Endothelial cell (in vitro differentiated cells): ENCODE measurements around the gene KATNAL2. TPM values are rescaled to one million over a fixed set of nuclear protein-coding genes. Genes with fewer than 3 reads are reported as not detected.

Experiments used
- DNase-seq: peaks from one replicate; pipeline ENCODE4 v3.0.0; 2021; ENCODE audit warnings: low spot score
- H3K27ac Mint-ChIP-seq: one replicate; pipeline ENCODE4 v1.8.0; 2021; ENCODE audit warnings: mixed read lengths, inconsistent platforms; ENCODE audit not compliant: unreplicated experiment
- H3K27me3 Mint-ChIP-seq: one replicate; pipeline ENCODE4 v1.8.0; 2021; ENCODE audit warnings: mild to moderate bottlenecking, moderate library complexity, mixed read lengths, inconsistent platforms; ENCODE audit not compliant: unreplicated experiment
- H3K36me3 Mint-ChIP-seq: one replicate; pipeline ENCODE4 v1.8.0; 2021; ENCODE audit warnings: mild to moderate bottlenecking, low read depth, mixed read lengths, inconsistent platforms; ENCODE audit not compliant: unreplicated experiment
- H3K4me1 Mint-ChIP-seq: one replicate; pipeline ENCODE4 v1.8.0; 2021; ENCODE audit warnings: mild to moderate bottlenecking, mixed read lengths, inconsistent platforms; ENCODE audit not compliant: unreplicated experiment
- H3K4me3 Mint-ChIP-seq: one replicate; pipeline ENCODE4 v1.8.0; 2021; ENCODE audit warnings: mild to moderate bottlenecking, mixed read lengths, inconsistent platforms; ENCODE audit not compliant: unreplicated experiment
- H3K9me3 Mint-ChIP-seq: one replicate; pipeline ENCODE4 v1.8.0; 2021; ENCODE audit warnings: mixed read lengths, inconsistent platforms; ENCODE audit not compliant: unreplicated experiment
- total RNA-seq: library from RNA; stranded (reverse); fragmentation: NEBNext Ultra II Directional; extraction: Animal tissue kit (Norgen Biotek cat#: 25700); gene quantifications from one replicate; pipeline ENCODE4 v1.2.1, GENCODE V29; 2021; ENCODE audit not compliant: unreplicated experiment
- TF ChIP-seq, protein P1 (sequence below): fragments of 200-600 bp; sonication (generic); IDR thresholded peaks from one replicate; pipeline ENCODE4 v1.5.0; 2021; ENCODE audit warnings: antibody characterized with exemption; ENCODE audit not compliant: unreplicated experiment

KATNAL2 gene
- total RNA-seq, 1 donor from 2014 or later, result 7.9 TPM

DNA sequence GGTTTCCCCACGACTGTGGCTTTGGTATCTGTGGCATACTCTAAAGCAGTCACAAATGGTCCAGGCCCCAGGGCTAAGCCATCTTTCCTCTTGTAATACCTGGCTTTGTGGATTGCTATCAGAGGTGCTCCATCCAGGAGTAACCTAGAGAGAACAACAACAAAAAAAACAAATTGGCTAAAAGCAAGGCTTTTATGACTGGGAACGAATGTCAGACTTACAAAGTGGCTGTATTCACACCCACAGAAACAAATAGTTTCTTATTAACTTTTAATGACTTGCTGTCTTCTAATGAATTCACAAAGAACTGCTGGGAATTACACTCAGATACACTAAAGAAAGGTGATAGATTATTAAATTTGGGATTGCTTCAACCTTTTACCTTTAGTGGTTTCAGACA lies 197.8 kb downstream of the KATNAL2 start:
- Mint-ChIP-seq H3K9me3 (no peaks in the 10 kb centered on the region), H3K4me1 (no peaks in the 10 kb centered on the region), H3K27ac (no peak overlapping the region), H3K4me3 (no peak overlapping the region), H3K27me3 (no peaks in the 10 kb centered on the region), H3K36me3 (peaks cover 19% of the 10 kb centered on the region)
- TF ChIP-seq, protein P1, sequence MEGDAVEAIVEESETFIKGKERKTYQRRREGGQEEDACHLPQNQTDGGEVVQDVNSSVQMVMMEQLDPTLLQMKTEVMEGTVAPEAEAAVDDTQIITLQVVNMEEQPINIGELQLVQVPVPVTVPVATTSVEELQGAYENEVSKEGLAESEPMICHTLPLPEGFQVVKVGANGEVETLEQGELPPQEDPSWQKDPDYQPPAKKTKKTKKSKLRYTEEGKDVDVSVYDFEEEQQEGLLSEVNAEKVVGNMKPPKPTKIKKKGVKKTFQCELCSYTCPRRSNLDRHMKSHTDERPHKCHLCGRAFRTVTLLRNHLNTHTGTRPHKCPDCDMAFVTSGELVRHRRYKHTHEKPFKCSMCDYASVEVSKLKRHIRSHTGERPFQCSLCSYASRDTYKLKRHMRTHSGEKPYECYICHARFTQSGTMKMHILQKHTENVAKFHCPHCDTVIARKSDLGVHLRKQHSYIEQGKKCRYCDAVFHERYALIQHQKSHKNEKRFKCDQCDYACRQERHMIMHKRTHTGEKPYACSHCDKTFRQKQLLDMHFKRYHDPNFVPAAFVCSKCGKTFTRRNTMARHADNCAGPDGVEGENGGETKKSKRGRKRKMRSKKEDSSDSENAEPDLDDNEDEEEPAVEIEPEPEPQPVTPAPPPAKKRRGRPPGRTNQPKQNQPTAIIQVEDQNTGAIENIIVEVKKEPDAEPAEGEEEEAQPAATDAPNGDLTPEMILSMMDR, result no peak
- no peak for DNase-seq

DNA sequence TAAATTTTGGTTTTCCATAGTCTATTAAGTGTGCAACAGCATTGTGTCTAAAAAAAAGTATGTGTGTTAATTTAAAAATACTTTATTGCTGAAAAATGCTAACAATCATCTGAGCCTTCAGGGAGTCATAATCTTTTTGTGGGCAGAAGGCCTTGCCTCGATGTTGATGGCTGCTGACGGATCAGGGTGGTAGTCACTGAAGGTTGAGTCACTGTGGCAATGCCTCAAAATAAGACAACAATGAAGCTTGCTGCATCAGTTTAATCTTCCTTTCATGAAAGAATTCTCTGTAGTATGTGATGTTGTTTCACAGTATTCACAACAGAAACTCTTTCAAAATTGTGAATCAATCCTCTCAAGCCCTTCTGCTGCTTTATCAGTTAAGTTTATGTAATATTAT lies 201.6 kb downstream of the KATNAL2 start:
- peaks cover 9% of the 10 kb centered on the region for H3K4me1 Mint-ChIP-seq
- H3K27ac Mint-ChIP-seq, result no peak overlapping the region
- no peak for DNase-seq
- no peak overlapping the region for H3K4me3 Mint-ChIP-seq
- TF ChIP-seq, protein P1, result no peak
- H3K36me3 Mint-ChIP-seq, result peaks cover 16% of the 10 kb centered on the region
- H3K9me3 Mint-ChIP-seq, result no peaks in the 10 kb centered on the region
- no peaks in the 10 kb centered on the region for H3K27me3 Mint-ChIP-seq

DNA sequence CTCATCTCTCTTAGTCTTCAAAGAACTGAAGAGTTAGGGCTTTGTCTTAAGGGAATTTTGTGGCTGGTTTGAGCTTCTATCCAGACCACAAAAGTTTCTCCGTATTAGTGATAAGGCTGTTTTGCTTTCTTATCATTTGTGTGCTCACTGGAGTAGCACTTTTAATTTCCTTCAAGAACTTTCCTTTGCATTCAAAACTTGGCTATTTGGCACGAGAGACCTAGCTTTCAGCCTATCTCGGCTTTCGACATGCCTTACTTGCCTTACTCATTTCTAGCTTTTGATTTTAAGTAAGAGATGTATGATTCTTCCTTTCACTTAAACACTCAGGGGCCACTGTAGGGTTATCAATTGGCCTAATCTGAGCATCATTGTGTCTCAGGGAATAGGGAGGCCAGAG lies 203.0 kb downstream of the KATNAL2 start:
- peaks cover 16% of the 10 kb centered on the region for H3K36me3 Mint-ChIP-seq
- no peak for DNase-seq
- H3K9me3 Mint-ChIP-seq, result no peaks in the 10 kb centered on the region
- no peaks in the 10 kb centered on the region for H3K27me3 Mint-ChIP-seq
- no peak overlapping the region for H3K4me3 Mint-ChIP-seq
- H3K4me1 Mint-ChIP-seq, result peaks cover 9% of the 10 kb centered on the region
- no peak overlapping the region for H3K27ac Mint-ChIP-seq
- TF ChIP-seq, protein P1, result no peak

DNA sequence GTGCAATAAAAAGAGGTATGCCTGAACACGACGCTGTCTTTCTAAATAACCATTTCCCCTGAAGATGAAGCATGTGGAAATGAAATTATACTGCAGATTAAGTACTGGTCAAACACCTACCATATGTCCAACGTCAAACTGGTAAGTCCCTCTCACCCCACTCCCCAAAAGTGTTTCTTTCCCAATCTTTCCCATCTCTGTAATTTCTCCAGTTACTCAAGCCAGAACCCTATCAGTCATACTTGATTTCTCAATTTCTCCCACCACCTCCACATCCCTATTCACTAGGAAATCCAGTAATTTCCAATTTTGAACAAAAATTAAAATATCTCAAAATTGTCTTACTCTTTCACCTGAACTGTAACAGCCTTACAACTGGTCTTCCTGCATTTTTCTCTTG lies 203.7 kb downstream of the KATNAL2 start:
- peaks cover 9% of the 10 kb centered on the region for H3K4me1 Mint-ChIP-seq
- H3K27me3 Mint-ChIP-seq, result no peaks in the 10 kb centered on the region
- H3K9me3 Mint-ChIP-seq, result no peaks in the 10 kb centered on the region
- H3K4me3 Mint-ChIP-seq, result no peak overlapping the region
- H3K36me3 Mint-ChIP-seq, result peaks cover 16% of the 10 kb centered on the region
- peak overlapping the region; percentile 2 for H3K27ac Mint-ChIP-seq
- TF ChIP-seq, protein P1, result no peak
- no peak for DNase-seq

DNA sequence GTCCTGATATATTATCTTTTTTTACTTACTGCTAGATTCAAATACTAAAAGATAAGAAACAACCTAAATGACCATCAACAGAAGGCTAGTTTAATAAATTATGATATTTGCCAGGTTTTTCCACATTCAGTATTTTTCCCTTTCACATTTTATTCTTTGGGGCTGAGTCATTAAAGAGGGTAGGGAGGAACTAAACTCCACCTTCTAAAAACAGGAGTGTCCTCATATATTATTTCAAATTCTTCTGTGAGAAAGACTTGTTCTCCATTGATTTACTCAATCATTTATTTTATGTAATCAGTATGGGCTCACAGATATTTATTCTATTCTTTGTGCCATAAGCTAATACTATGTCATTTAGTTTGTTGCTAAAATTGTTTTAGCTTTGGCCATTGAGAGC lies 223.9 kb downstream of the KATNAL2 start:
- no peak overlapping the region for H3K27ac Mint-ChIP-seq
- peaks cover 1% of the 10 kb centered on the region for H3K4me1 Mint-ChIP-seq
- H3K36me3 Mint-ChIP-seq, result no peaks in the 10 kb centered on the region
- H3K9me3 Mint-ChIP-seq, result no peaks in the 10 kb centered on the region
- TF ChIP-seq, protein P1, result no peak
- no peak overlapping the region for H3K4me3 Mint-ChIP-seq
- H3K27me3 Mint-ChIP-seq, result no peaks in the 10 kb centered on the region
- no peak for DNase-seq
